Fibroblast of villous mesenchyme (primary cell): ENCODE measurements around the gene KLF1. TPM values are rescaled to one million over a fixed set of nuclear protein-coding genes. Genes with fewer than 3 reads are reported as not detected.
"Not testable (repeated sequence)": the region's sequence is repeated elsewhere in the genome, so short reads cannot be mapped to it uniquely, and the experiment has no call there.

Source experiments
- DNase-seq: peaks from one replicate; pipeline ENCODE4 v3.0.0-alpha.2; 2010; ENCODE audit warnings: low read depth
- H3K4me3 ChIP-seq: 2 replicates; pipeline ENCODE4 v1.5.1; 2011; ENCODE audit warnings: low read depth, mild to moderate bottlenecking, low read length
- CTCF ChIP-seq: IDR thresholded peaks from 2 replicates; pipeline ENCODE4 v1.5.1; 2012; ENCODE audit warnings: low read depth, mild to moderate bottlenecking, low read length; ENCODE audit not compliant: insufficient read depth
- total RNA-seq: library from RNA; depleted of rRNA; stranded (reverse); fragments of >200 nt; gene quantifications from 2 replicates; pipeline ENCODE4 v1.2.3, GENCODE V29; 2012

Gene KLF1
- total RNA-seq, 1 donor: not detected

- H3K4me3 ChIP-seq: peak within 1 kb of the TSS; percentile 94
- DNase-seq: peak; percentile 99
- no peak for TF ChIP-seq CTCF
These were observed 4.0 kb upstream of the KLF1 start, which contains the start of gene GCDH for GRCh38 chr19:12890787-12891552. Gene GCDH, plus strand, starts transcription at chr19:12891160. Its CDS starts 145 bp downstream, at chr19:12891305.

- not testable (repeated sequence) for DNase-seq
- H3K4me3 ChIP-seq: peak overlapping the region; percentile 33
These were observed 3.3 kb upstream of the KLF1 start for GRCh38 chr19:12890299-12890786.

- no peak for TF ChIP-seq CTCF
- DNase-seq: no peak
- H3K4me3 ChIP-seq: no peak overlapping the region
These were observed 1.1 kb upstream of the KLF1 start for GRCh38 chr19:12888006-12888603.

- no peak for TF ChIP-seq CTCF
- no peak for DNase-seq
- H3K4me3 ChIP-seq: no peak overlapping the region
These were observed 391 bp downstream of the KLF1 start for GRCh38 chr19:12886651-12886968.

GRCh38 chr19:12885749-12886650 lies 1.0 kb downstream of the KLF1 start:
- DNase-seq: no peak
- peak overlapping the region; percentile 9 for H3K4me3 ChIP-seq
- TF ChIP-seq CTCF: no peak

- TF ChIP-seq CTCF: peak; percentile 51
- peak; percentile 45 for DNase-seq
- no peak overlapping the region for H3K4me3 ChIP-seq
These were observed 1.9 kb downstream of the KLF1 start for GRCh38 chr19:12884926-12885748.
